Pancreas (tissue), 10 donors: ENCODE data around the gene CPLX4. TPM values are rescaled to one million over a fixed set of nuclear protein-coding genes. Genes with fewer than 3 reads are reported as not detected.

ENCODE experiments used
- ATAC-seq, 4 donors: fragments of 200-7000 bp; cut with Tn5 transposase; one replicate each; pipeline versions ENCODE4 v1.8.0 to v1.9.1; 2020; ENCODE audit warnings: mild to moderate bottlenecking in 4 of 4, moderate library complexity in 4 of 4
- DNase-seq, 6 donors: peaks; one replicate each; pipeline ENCODE4 v3.0.0-alpha.2; 2020
- FAIRE-seq: peaks from 2 replicates; lab custom pipeline; 2012; peaks lifted over from hg19 to GRCh38; lab: Jason Lieb, UNC
- H3K27ac ChIP-seq, 4 donors: fragments of 200-600 bp; sonication (generic); 1 replicate in 3 of 4; 2 replicates in 1 of 4; pipeline versions ENCODE4 v1.5.0 to v1.8.0; 2020
- H3K27me3 ChIP-seq, 4 donors: fragments of 200-600 bp; one replicate each; pipeline ENCODE4 v1.8.0; 2021
- H3K36me3 ChIP-seq, 3 donors: fragments of 200-600 bp; sonication (generic) in 1 of 3; one replicate each; pipeline versions ENCODE4 v1.5.0 to v1.8.0; 2020 to 2021
- H3K4me1 ChIP-seq, 3 donors: fragments of 200-600 bp; one replicate each; pipeline ENCODE4 v1.8.0; 2021
- H3K4me3 ChIP-seq, 4 donors: fragments of 200-600 bp; sonication (generic) in 2 of 4; one replicate each; pipeline versions ENCODE4 v1.5.0 to v1.8.0; 2020 to 2021
- H3K9me3 ChIP-seq, 4 donors: fragments of 200-600 bp; one replicate each; pipeline ENCODE4 v1.8.0; 2021
- WGBS, 2 donors: extraction: QIAGEN DNeasy Blood & Tissue Kit; methylation state at CpG; one replicate each; pipeline ENCODE4 v1.1.7; 2013; 5-methylcytosine and 5-hydroxymethylcytosine counted together
- intact Hi-C, 3 donors: fragments of 100-400 bp; cut with DNase I; formaldehyde crosslinking; loops; one replicate each; pipeline versions ENCODE4 v1.11.1 to v1.14.2; 2022
- polyA plus RNA-seq, 2 donors: library from polyadenylated mRNA; stranded (reverse); fragments of 200-250 nt; gene quantifications; one replicate each; pipeline ENCODE4 v1.2.3, GENCODE V29; 2013
- total RNA-seq, 6 donors: library from RNA; stranded (reverse); fragmentation: NEBNext Ultra II Directional in 4 of 6; extraction: Animal tissue kit (Norgen Biotek cat#: 25700) in 4 of 6; gene quantifications; one replicate each; pipeline versions ENCODE4 v1.2.1 to v1.2.4, GENCODE V29; 2021 to 2023
- TF ChIP-seq, protein P1 (sequence below), 4 donors: fragments of 200-600 bp; sonication (generic) in 3 of 4; IDR thresholded peaks; one replicate each; pipeline versions ENCODE4 v1.5.0 to v1.8.0; 2021; ENCODE audit warnings: antibody characterized with exemption in 4 of 4
- donor health status: healthy with polysubstance abuse.
- donor health status: DM: no; HTN: no; CAD: no; lungs with moderate emphysema.
- donor health status: DM: no; HTN: no; CAD: no.
- donor health status: control.
- donor health status: control.
- donor health status: Bipolar disorder and iron deficiency.
- donor health status: DM: yes; HTN: yes; CAD: no.
- donor health status: DM: no; HTN: no; CAD: no.
- donor health status: DM: no; HTN: no; CAD: no.
- donor health status: DM: yes; HTN: yes; CAD: no.

The CPLX4 gene
- total and polyA plus RNA-seq, 8 donors, result 0.09 TPM; not detected in 7

GRCh38 chr18:59300676-59301285 lies 17.7 kb downstream of the CPLX4 start:
- Histone ChIP-seq H3K4me3 (no peak overlapping the region), H3K9me3 (no peaks in the 10 kb centered on the region), H3K4me1 (no peaks in the 10 kb centered on the region), H3K27me3 (no peaks in the 10 kb centered on the region), H3K27ac (no peak overlapping the region), H3K36me3 (no peaks in the 10 kb centered on the region)
- ATAC-seq, result no peak
- DNase-seq, result no peak
- no peak for FAIRE-seq
- TF ChIP-seq, protein P1, sequence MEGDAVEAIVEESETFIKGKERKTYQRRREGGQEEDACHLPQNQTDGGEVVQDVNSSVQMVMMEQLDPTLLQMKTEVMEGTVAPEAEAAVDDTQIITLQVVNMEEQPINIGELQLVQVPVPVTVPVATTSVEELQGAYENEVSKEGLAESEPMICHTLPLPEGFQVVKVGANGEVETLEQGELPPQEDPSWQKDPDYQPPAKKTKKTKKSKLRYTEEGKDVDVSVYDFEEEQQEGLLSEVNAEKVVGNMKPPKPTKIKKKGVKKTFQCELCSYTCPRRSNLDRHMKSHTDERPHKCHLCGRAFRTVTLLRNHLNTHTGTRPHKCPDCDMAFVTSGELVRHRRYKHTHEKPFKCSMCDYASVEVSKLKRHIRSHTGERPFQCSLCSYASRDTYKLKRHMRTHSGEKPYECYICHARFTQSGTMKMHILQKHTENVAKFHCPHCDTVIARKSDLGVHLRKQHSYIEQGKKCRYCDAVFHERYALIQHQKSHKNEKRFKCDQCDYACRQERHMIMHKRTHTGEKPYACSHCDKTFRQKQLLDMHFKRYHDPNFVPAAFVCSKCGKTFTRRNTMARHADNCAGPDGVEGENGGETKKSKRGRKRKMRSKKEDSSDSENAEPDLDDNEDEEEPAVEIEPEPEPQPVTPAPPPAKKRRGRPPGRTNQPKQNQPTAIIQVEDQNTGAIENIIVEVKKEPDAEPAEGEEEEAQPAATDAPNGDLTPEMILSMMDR (IDR thresholded peaks at IDR 0.05), result no peak
- 64 to 84% methylated on average over 3 of the region's 3 CpGs for WGBS, 2 donors
- intact Hi-C loops, result loop anchor here in 1 of 3 donors (10.0 kb wide), 1 partner anchor 94 kb away; no protein-coding TSS in a partner anchor

DNA sequence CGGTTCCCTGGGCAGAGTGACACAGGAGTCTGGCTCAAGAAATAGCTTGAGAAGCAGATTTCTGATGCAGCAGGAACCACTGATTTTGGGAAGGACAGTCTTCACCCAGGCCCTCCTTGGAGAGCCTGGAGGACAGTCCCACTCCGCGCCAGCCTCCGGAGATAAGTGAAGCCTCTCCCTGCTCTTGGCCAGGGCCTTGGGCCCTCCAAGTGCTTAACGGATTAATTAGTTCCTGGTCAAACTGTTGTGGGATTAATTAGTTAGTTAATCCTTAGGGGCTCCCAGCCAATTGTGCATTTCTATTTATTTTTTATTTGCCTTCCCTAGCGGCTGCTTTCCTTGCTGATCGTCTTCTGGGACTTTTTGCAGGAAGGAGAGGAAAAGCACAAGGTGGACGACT lies 19.6 kb downstream of the CPLX4 start:
- TF ChIP-seq, protein P1 (IDR thresholded peaks at IDR 0.05), result no peak
- no peaks in the 10 kb centered on the region for H3K36me3 ChIP-seq
- H3K27me3 ChIP-seq, result no peaks in the 10 kb centered on the region
- H3K27ac ChIP-seq, result no peak overlapping the region
- H3K4me3 ChIP-seq, result no peak overlapping the region
- intact Hi-C loops, result no loop called here
- no peaks in the 10 kb centered on the region for H3K9me3 ChIP-seq
- ATAC-seq (no peak), DNase-seq (no peak), FAIRE-seq (no peak)
- H3K4me1 ChIP-seq, result no peaks in the 10 kb centered on the region
- 64 to 71% methylated on average over 8 of the region's 8 CpGs for WGBS, 2 donors

- Histone ChIP-seq H3K27ac (no peak overlapping the region), H3K4me3 (no peak overlapping the region), H3K9me3 (no peaks in the 10 kb centered on the region), H3K4me1 (no peaks in the 10 kb centered on the region), H3K27me3 (peaks cover 0 to 7% (median 2%) of the 10 kb centered on the region in 4 donors), H3K36me3 (no peaks in the 10 kb centered on the region)
- TF ChIP-seq, protein P1 (IDR thresholded peaks at IDR 0.05), result no peak
- ATAC-seq, result no peak
- intact Hi-C loops, result no loop called here
- no peak for FAIRE-seq
- no peak for DNase-seq
Observed at GRCh38 chr18:59293317-59293716, 25.1 kb downstream of the CPLX4 start.

- DNase-seq, result no peak
- no peak for ATAC-seq
- Histone ChIP-seq H3K36me3 (no peaks in the 10 kb centered on the region), H3K27ac (no peak overlapping the region), H3K27me3 (peaks cover 0 to 20% (median 6%) of the 10 kb centered on the region in 4 donors), H3K9me3 (no peaks in the 10 kb centered on the region), H3K4me1 (no peaks in the 10 kb centered on the region), H3K4me3 (no peak overlapping the region)
- no peak for FAIRE-seq
- TF ChIP-seq, protein P1 (IDR thresholded peaks at IDR 0.05), result no peak
- 44 to 45% methylated on average over 6 of the region's 6 CpGs for WGBS, 2 donors
- intact Hi-C loops, result no loop called here
Observed at GRCh38 chr18:59286341-59286740, 32.1 kb downstream of the CPLX4 start.

GRCh38 chr18:59282341-59282740 lies 36.1 kb downstream of the CPLX4 start:
- WGBS, 2 donors, result 73 to 80% methylated on average over 11 of the region's 11 CpGs
- H3K36me3 ChIP-seq, result no peaks in the 10 kb centered on the region
- no peaks in the 10 kb centered on the region for H3K9me3 ChIP-seq
- DNase-seq (no peak), ATAC-seq (no peak), FAIRE-seq (no peak)
- intact Hi-C loops, result no loop called here
- no peak overlapping the region for H3K27ac ChIP-seq
- H3K4me1 ChIP-seq, result no peaks in the 10 kb centered on the region
- TF ChIP-seq, protein P1 (IDR thresholded peaks at IDR 0.05), result no peak
- H3K4me3 ChIP-seq, result no peak overlapping the region
- H3K27me3 ChIP-seq, result peaks cover 0 to 20% (median 3%) of the 10 kb centered on the region in 4 donors
